ENCODE measurements around the gene EPN3.

DNA sequence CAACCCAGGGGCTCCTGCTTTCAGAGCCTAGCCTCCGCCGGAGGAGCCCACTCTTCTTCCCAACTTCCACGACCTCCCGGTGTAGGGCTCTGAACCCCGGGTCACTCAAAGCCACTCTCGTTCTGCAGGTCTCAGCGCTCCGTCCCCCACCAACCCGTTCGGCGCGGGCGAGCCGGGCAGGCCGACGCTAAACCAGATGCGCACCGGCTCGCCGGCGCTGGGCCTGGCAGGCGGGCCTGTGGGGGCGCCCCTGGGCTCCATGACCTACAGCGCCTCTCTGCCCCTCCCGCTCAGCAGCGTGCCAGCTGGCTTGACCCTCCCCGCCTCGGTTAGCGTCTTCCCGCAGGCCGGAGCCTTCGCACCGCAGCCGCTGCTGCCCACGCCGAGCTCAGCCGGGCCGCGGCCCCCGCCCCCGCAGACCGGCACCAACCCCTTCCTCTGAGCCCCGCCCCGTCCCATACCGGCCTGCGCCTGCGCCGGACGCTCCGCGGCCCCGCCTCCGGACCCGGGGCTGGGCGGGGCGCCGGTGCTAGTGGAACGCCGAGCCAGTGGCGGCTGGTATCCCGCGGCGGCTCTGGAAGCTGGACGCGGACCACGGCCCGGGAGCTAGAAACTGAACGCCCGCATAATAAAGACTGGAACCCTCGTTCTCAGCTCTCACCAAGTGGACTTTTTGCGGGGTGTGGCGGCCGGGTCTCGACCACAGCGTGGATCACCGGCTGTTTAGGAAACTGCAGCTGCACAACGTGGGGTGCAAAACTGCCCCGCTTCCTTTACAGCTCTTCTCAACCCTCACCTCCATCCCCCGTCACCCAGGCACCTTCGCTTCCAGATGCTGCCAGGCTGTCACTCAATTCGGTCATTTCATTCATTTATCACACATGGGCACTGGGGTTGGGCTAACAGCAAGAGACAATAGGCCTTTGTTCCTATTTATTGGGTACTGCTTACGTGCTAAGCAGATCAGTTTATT lies 9.5 kb downstream of the EPN3 start:
- peak; percentile 14 for TF ChIP-seq EP300 (conservative IDR thresholded peaks at IDR 0.05; ENCODE audit: poor library complexity, severe bottlenecking)
- TF ChIP-seq, protein P1, sequence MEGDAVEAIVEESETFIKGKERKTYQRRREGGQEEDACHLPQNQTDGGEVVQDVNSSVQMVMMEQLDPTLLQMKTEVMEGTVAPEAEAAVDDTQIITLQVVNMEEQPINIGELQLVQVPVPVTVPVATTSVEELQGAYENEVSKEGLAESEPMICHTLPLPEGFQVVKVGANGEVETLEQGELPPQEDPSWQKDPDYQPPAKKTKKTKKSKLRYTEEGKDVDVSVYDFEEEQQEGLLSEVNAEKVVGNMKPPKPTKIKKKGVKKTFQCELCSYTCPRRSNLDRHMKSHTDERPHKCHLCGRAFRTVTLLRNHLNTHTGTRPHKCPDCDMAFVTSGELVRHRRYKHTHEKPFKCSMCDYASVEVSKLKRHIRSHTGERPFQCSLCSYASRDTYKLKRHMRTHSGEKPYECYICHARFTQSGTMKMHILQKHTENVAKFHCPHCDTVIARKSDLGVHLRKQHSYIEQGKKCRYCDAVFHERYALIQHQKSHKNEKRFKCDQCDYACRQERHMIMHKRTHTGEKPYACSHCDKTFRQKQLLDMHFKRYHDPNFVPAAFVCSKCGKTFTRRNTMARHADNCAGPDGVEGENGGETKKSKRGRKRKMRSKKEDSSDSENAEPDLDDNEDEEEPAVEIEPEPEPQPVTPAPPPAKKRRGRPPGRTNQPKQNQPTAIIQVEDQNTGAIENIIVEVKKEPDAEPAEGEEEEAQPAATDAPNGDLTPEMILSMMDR (IDR thresholded peaks at IDR 0.05; ENCODE audit: poor library complexity, severe bottlenecking) = peak; percentile 53
- peak; percentile 82 for TF ChIP-seq POLR2AphosphoS5 (IDR thresholded peaks at IDR 0.05)
- TF ChIP-seq RAD21 (conservative IDR thresholded peaks at IDR 0.05) = no peak
- TF ChIP-seq, protein P2, sequence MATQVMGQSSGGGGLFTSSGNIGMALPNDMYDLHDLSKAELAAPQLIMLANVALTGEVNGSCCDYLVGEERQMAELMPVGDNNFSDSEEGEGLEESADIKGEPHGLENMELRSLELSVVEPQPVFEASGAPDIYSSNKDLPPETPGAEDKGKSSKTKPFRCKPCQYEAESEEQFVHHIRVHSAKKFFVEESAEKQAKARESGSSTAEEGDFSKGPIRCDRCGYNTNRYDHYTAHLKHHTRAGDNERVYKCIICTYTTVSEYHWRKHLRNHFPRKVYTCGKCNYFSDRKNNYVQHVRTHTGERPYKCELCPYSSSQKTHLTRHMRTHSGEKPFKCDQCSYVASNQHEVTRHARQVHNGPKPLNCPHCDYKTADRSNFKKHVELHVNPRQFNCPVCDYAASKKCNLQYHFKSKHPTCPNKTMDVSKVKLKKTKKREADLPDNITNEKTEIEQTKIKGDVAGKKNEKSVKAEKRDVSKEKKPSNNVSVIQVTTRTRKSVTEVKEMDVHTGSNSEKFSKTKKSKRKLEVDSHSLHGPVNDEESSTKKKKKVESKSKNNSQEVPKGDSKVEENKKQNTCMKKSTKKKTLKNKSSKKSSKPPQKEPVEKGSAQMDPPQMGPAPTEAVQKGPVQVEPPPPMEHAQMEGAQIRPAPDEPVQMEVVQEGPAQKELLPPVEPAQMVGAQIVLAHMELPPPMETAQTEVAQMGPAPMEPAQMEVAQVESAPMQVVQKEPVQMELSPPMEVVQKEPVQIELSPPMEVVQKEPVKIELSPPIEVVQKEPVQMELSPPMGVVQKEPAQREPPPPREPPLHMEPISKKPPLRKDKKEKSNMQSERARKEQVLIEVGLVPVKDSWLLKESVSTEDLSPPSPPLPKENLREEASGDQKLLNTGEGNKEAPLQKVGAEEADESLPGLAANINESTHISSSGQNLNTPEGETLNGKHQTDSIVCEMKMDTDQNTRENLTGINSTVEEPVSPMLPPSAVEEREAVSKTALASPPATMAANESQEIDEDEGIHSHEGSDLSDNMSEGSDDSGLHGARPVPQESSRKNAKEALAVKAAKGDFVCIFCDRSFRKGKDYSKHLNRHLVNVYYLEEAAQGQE (IDR thresholded peaks at IDR 0.05; ENCODE audit: borderline replicate concordance) = peak; percentile 29
- TF ChIP-seq SMC3 (conservative IDR thresholded peaks at IDR 0.05; ENCODE audit: poor library complexity) = no peak
- TF ChIP-seq MXI1 (conservative IDR thresholded peaks at IDR 0.05; ENCODE audit: poor library complexity, severe bottlenecking) = no peak
